Transverse colon (tissue), 4 donors: ENCODE measurements around the gene BNIP3.

Source experiments
- EP300 ChIP-seq: sonication (generic); formaldehyde crosslinking; IDR thresholded peaks from one replicate; pipeline ENCODE4 v1.6.1; 2017; ENCODE audit warnings: antibody characterized with exemption, low read depth
- POLR2A ChIP-seq: fragments of 450-650 bp; IDR thresholded peaks from one replicate; pipeline ENCODE4 v1.6.1; 2016; ENCODE audit warnings: antibody characterized with exemption, mild to moderate bottlenecking, moderate library complexity
- POLR2AphosphoS5 ChIP-seq, 3 donors: sonication (generic); formaldehyde crosslinking; IDR thresholded peaks; one replicate each; pipeline ENCODE4 v1.6.1; 2016; ENCODE audit warnings: antibody characterized with exemption in 3 of 3
- TF ChIP-seq, protein P1 (sequence below), 5 experiments: fragments of 200-600 bp in 3 of 5; fragments of 450-650 bp in 2 of 5; sonication (generic) in 3 of 5; IDR thresholded peaks; 1 replicate in 2 of 5; 2 replicates in 3 of 5; pipeline ENCODE4 v1.5.1; 2016 to 2017; ENCODE audit warnings: antibody characterized with exemption in 5 of 5, inconsistent platforms in 3 of 5, mild to moderate bottlenecking in 2 of 5, moderate library complexity in 1 of 5

DNA sequence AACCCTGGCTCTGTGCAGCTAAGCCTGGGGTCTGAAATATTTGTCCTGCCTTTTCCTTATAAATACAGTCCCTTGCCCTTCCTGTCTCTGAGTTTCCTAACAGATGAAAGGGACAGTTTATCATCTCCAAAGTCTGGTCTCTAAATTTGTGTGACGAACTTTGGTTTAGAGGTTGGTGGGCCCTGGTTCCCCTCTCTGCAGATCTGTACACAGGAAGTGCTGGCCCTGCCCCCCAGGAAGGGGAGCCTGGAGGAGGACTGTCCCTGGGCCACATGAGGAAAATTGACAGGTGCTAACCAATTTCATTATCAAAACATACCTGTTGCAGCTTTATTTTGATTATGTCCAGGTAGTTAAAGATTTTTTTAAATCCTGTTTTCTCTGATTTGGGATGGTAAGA lies 46.5 kb downstream of the BNIP3 start:
- TF ChIP-seq POLR2A, result no peak
- no peak for TF ChIP-seq EP300
- no peak for TF ChIP-seq POLR2AphosphoS5 (IDR thresholded peaks at IDR 0.05)
- TF ChIP-seq, protein P1, sequence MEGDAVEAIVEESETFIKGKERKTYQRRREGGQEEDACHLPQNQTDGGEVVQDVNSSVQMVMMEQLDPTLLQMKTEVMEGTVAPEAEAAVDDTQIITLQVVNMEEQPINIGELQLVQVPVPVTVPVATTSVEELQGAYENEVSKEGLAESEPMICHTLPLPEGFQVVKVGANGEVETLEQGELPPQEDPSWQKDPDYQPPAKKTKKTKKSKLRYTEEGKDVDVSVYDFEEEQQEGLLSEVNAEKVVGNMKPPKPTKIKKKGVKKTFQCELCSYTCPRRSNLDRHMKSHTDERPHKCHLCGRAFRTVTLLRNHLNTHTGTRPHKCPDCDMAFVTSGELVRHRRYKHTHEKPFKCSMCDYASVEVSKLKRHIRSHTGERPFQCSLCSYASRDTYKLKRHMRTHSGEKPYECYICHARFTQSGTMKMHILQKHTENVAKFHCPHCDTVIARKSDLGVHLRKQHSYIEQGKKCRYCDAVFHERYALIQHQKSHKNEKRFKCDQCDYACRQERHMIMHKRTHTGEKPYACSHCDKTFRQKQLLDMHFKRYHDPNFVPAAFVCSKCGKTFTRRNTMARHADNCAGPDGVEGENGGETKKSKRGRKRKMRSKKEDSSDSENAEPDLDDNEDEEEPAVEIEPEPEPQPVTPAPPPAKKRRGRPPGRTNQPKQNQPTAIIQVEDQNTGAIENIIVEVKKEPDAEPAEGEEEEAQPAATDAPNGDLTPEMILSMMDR (IDR thresholded peaks at IDR 0.05), result no peak
